Osteoblast (primary cell): ENCODE results near the gene IPO13. TPM values are rescaled to one million over a fixed set of nuclear protein-coding genes. Genes with fewer than 3 reads are reported as not detected.

ENCODE experiments used
- DNase-seq: peaks from one replicate; pipeline ENCODE4 v3.0.0; 2011; ENCODE audit warnings: low spot score, mixed read lengths; ENCODE audit not compliant: insufficient read length; ENCODE audit errors: missing footprints
- H2AFZ ChIP-seq: 2 replicates; pipeline ENCODE4 v1.6.0; 2011; ENCODE audit warnings: mild to moderate bottlenecking, low read length
- H3K27ac ChIP-seq: 2 replicates; pipeline ENCODE4 v1.5.1; 2011; ENCODE audit warnings: mild to moderate bottlenecking, low read depth, low read length, moderate library complexity
- H3K27me3 ChIP-seq: 2 replicates; pipeline ENCODE4 v1.6.0; 2012; ENCODE audit warnings: mild to moderate bottlenecking, control low read depth, inconsistent platforms, low read length, moderate library complexity; ENCODE audit not compliant: insufficient read depth
- H3K36me3 ChIP-seq: 2 replicates; pipeline ENCODE4 v1.5.1; 2011; ENCODE audit warnings: mild to moderate bottlenecking, low read length, control low read depth, moderate library complexity; ENCODE audit not compliant: insufficient read depth
- H3K4me1 ChIP-seq: 2 replicates; pipeline ENCODE4 v1.5.1; 2011; ENCODE audit warnings: mild to moderate bottlenecking, low read length, control low read depth, moderate library complexity; ENCODE audit not compliant: insufficient read depth
- H3K4me2 ChIP-seq: 2 replicates; pipeline ENCODE4 v1.6.0; 2011; ENCODE audit warnings: mild to moderate bottlenecking, low read length; ENCODE audit not compliant: insufficient read depth
- H3K4me3 ChIP-seq: fragments of 200-600 bp; sonication (generic); 3 replicates; pipeline ENCODE4 v1.5.1; 2012; ENCODE audit warnings: mild to moderate bottlenecking, low read length, inconsistent platforms; ENCODE audit not compliant: insufficient read depth
- H3K79me2 ChIP-seq: 2 replicates; pipeline ENCODE4 v1.6.0; 2012; ENCODE audit warnings: mild to moderate bottlenecking, low read length, control low read depth, inconsistent platforms; ENCODE audit not compliant: insufficient read depth
- H3K9me3 ChIP-seq: 2 replicates; pipeline ENCODE4 v1.5.1; 2011; ENCODE audit warnings: low read depth, low read length, control low read depth
- H4K20me1 ChIP-seq: 2 replicates; pipeline ENCODE4 v1.6.0; 2012; ENCODE audit warnings: mild to moderate bottlenecking, low read length, control low read depth; ENCODE audit not compliant: insufficient read depth
- CTCF ChIP-seq: IDR thresholded peaks from 2 replicates; pipeline ENCODE4 v1.5.1; 2011; ENCODE audit warnings: mild to moderate bottlenecking, low read depth, low read length, moderate library complexity; ENCODE audit errors: extremely low read depth
- total RNA-seq: library from RNA; depleted of rRNA; stranded (reverse); fragments of >200 nt; gene quantifications from 2 replicates; pipeline ENCODE4 v1.2.3, GENCODE V29; 2012

IPO13 gene
- total RNA-seq, 1 donor = 20.6 TPM

- H3K27ac ChIP-seq = no peak overlapping the region
- TF ChIP-seq CTCF = no peak
Observed at GRCh38 chr1:43913051-43913501, 33.7 kb upstream of the IPO13 start.

GRCh38 chr1:43913666-43914360, 32.9 kb upstream of the IPO13 start:
- Histone ChIP-seq H3K4me3 (no peak overlapping the region), H3K27me3 (no peaks in the 10 kb centered on the region), H3K27ac (no peak overlapping the region), H4K20me1 (no peaks in the 10 kb centered on the region), H3K4me2 (no peak overlapping the region), H3K36me3 (peaks cover 3% of the 10 kb centered on the region), H2AFZ (no peak overlapping the region), H3K4me1 (peaks cover 3% of the 10 kb centered on the region), H3K79me2 (no peaks in the 10 kb centered on the region), H3K9me3 (no peaks in the 10 kb centered on the region)
- TF ChIP-seq CTCF = no peak
- DNase-seq = no peak

More at GRCh38 chr1:43913051-43913501, 33.7 kb upstream of the IPO13 start:
- Histone ChIP-seq H3K79me2 (no peaks in the 10 kb centered on the region), H2AFZ (no peak overlapping the region), H3K36me3 (peaks cover 3% of the 10 kb centered on the region), H4K20me1 (no peaks in the 10 kb centered on the region), H3K9me3 (no peaks in the 10 kb centered on the region), H3K27me3 (no peaks in the 10 kb centered on the region), H3K4me2 (no peak overlapping the region), H3K4me3 (no peak overlapping the region), H3K4me1 (peaks cover 3% of the 10 kb centered on the region)
- DNase-seq = no peak

GRCh38 chr1:43914576-43915525, 31.9 kb upstream of the IPO13 start:
- no peak for DNase-seq
- H3K36me3 ChIP-seq = peaks cover 3% of the 10 kb centered on the region
- no peaks in the 10 kb centered on the region for H3K79me2 ChIP-seq

More at GRCh38 chr1:43914576-43915525, 31.9 kb upstream of the IPO13 start:
- Histone ChIP-seq H3K4me1 (peaks cover 3% of the 10 kb centered on the region), H3K4me3 (no peak overlapping the region), H3K4me2 (no peak overlapping the region), H4K20me1 (no peaks in the 10 kb centered on the region), H3K27me3 (no peaks in the 10 kb centered on the region), H3K27ac (no peak overlapping the region), H3K9me3 (no peaks in the 10 kb centered on the region), H2AFZ (no peak overlapping the region)
- no peak for TF ChIP-seq CTCF
